GM12892 (cell line): ENCODE data around the gene RXRA.

ENCODE experiments used
- POLR2A ChIP-seq: IDR thresholded peaks from 2 replicates; pipeline ENCODE4 v1.6.1; 2011; ENCODE audit warnings: low read depth, low read length, control low read depth
- POLR2AphosphoS5 ChIP-seq: IDR thresholded peaks from 2 replicates; pipeline ENCODE4 v1.6.1; 2011; ENCODE audit warnings: low read depth, low read length, control low read depth
- TAF1 ChIP-seq: IDR thresholded peaks from 2 replicates; pipeline ENCODE4 v1.6.1; 2011; ENCODE audit warnings: low read depth, mild to moderate bottlenecking, control low read depth, low read length, borderline replicate concordance

GRCh38 chr9:134325813-134326723, at the start of gene RXRA:
- no peak for TF ChIP-seq POLR2A
- TF ChIP-seq POLR2AphosphoS5, result no peak
- no peak for TF ChIP-seq TAF1
